BLaER1 (cell line): ENCODE data around the gene TAS2R1.
A peak's percentile ranks its signal among the peaks of the same experiment; 100 is the strongest.
"Not testable (repeated sequence)": the region's sequence is repeated elsewhere in the genome, so short reads cannot be mapped to it uniquely, and the experiment has no call there.

Experiments
- H3K27ac ChIP-seq: shearing (Covaris generic); formaldehyde crosslinking; 2 replicates; pipeline ENCODE4 v1.8.1; 2022
- H3K27me3 ChIP-seq: shearing (Covaris generic); formaldehyde crosslinking; 2 replicates; pipeline ENCODE4 v1.8.1; 2022
- H3K36me3 ChIP-seq: shearing (Covaris generic); formaldehyde crosslinking; 2 replicates; pipeline ENCODE4 v1.8.1; 2022
- H3K4me1 ChIP-seq: shearing (Covaris generic); formaldehyde crosslinking; 2 replicates; pipeline ENCODE4 v1.8.1; 2022
- H3K4me2 ChIP-seq: shearing (Covaris generic); formaldehyde crosslinking; 2 replicates; pipeline ENCODE4 v1.8.1; 2022
- H3K4me3 ChIP-seq: shearing (Covaris generic); formaldehyde crosslinking; 2 replicates; pipeline ENCODE4 v1.8.1; 2022
- H3K9ac ChIP-seq: shearing (Covaris generic); formaldehyde crosslinking; 2 replicates; pipeline ENCODE4 v1.8.1; 2022
- H3K9me3 ChIP-seq: shearing (Covaris generic); formaldehyde crosslinking; 2 replicates; pipeline ENCODE4 v1.8.1; 2022
- H4K20me1 ChIP-seq: shearing (Covaris generic); formaldehyde crosslinking; 2 replicates; pipeline ENCODE4 v1.8.1; 2022
- Cebpa-rat ChIP-seq: shearing (Covaris generic); IDR thresholded peaks from 2 replicates; pipeline ENCODE4 v1.8.1; 2022

The TAS2R1 gene

GRCh38 chr5:9610969-9611368 lies 19.2 kb downstream of the TAS2R1 start:
- Histone ChIP-seq H3K9ac (no peak overlapping the region), H3K4me2 (no peak overlapping the region), H3K4me1 (no peaks in the 10 kb centered on the region), H3K27me3 (no peaks in the 10 kb centered on the region), H3K4me3 (no peak overlapping the region), H3K9me3 (peaks cover 8% of the 10 kb centered on the region), H3K36me3 (no peaks in the 10 kb centered on the region), H4K20me1 (no peaks in the 10 kb centered on the region), H3K27ac (no peak overlapping the region)
- TF ChIP-seq Cebpa-rat: no peak

GRCh38 chr5:9610364-9610763 lies 19.8 kb downstream of the TAS2R1 start:
- H3K27me3 ChIP-seq: no peaks in the 10 kb centered on the region

GRCh38 chr5:9608093-9608492 lies 22.1 kb downstream of the TAS2R1 start:
- no peaks in the 10 kb centered on the region for H3K36me3 ChIP-seq
- TF ChIP-seq Cebpa-rat: no peak

More at GRCh38 chr5:9610364-9610763, 19.8 kb downstream of the TAS2R1 start:
- peaks cover 8% of the 10 kb centered on the region for H3K9me3 ChIP-seq
- H3K4me3 ChIP-seq: no peak overlapping the region
- H3K36me3 ChIP-seq: no peaks in the 10 kb centered on the region
- no peak for TF ChIP-seq Cebpa-rat
- H3K4me2 ChIP-seq: no peak overlapping the region
- H4K20me1 ChIP-seq: no peaks in the 10 kb centered on the region
- H3K9ac ChIP-seq: no peak overlapping the region
- H3K27ac ChIP-seq: no peak overlapping the region
- H3K4me1 ChIP-seq: no peaks in the 10 kb centered on the region

GRCh38 chr5:9605041-9605838 lies 24.9 kb downstream of the TAS2R1 start:
- Histone ChIP-seq H3K36me3 (no peaks in the 10 kb centered on the region), H3K27me3 (no peaks in the 10 kb centered on the region)

More at GRCh38 chr5:9608093-9608492, 22.1 kb downstream of the TAS2R1 start:
- peaks cover 8% of the 10 kb centered on the region for H3K9me3 ChIP-seq
- no peaks in the 10 kb centered on the region for H4K20me1 ChIP-seq
- H3K27me3 ChIP-seq: no peaks in the 10 kb centered on the region
- no peak overlapping the region for H3K27ac ChIP-seq
- H3K4me1 ChIP-seq: no peaks in the 10 kb centered on the region
- no peak overlapping the region for H3K9ac ChIP-seq
- H3K4me2 ChIP-seq: no peak overlapping the region
- no peak overlapping the region for H3K4me3 ChIP-seq

GRCh38 chr5:9604416-9604815 lies 25.7 kb downstream of the TAS2R1 start:
- H4K20me1 ChIP-seq: no peaks in the 10 kb centered on the region
- H3K4me2 ChIP-seq: no peak overlapping the region
- no peaks in the 10 kb centered on the region for H3K4me1 ChIP-seq
- no peaks in the 10 kb centered on the region for H3K9me3 ChIP-seq
- no peak for TF ChIP-seq Cebpa-rat
- no peak overlapping the region for H3K4me3 ChIP-seq
- no peaks in the 10 kb centered on the region for H3K36me3 ChIP-seq
- no peak overlapping the region for H3K27ac ChIP-seq
- no peak overlapping the region for H3K9ac ChIP-seq
- H3K27me3 ChIP-seq: no peaks in the 10 kb centered on the region

More at GRCh38 chr5:9605041-9605838, 24.9 kb downstream of the TAS2R1 start:
- no peak overlapping the region for H3K4me3 ChIP-seq
- H3K27ac ChIP-seq: no peak overlapping the region
- no peaks in the 10 kb centered on the region for H4K20me1 ChIP-seq
- TF ChIP-seq Cebpa-rat: no peak
- no peaks in the 10 kb centered on the region for H3K9me3 ChIP-seq
- no peak overlapping the region for H3K9ac ChIP-seq
- H3K4me2 ChIP-seq: no peak overlapping the region
- no peaks in the 10 kb centered on the region for H3K4me1 ChIP-seq

GRCh38 chr5:9601055-9601739 lies 29.0 kb downstream of the TAS2R1 start:
- no peaks in the 10 kb centered on the region for H3K27me3 ChIP-seq
- no peaks in the 10 kb centered on the region for H3K36me3 ChIP-seq
- no peak overlapping the region for H3K27ac ChIP-seq
- H3K9me3 ChIP-seq: no peaks in the 10 kb centered on the region
- no peak overlapping the region for H3K4me2 ChIP-seq
- H3K4me3 ChIP-seq: no peak overlapping the region
- no peak overlapping the region for H3K9ac ChIP-seq
- H3K4me1 ChIP-seq: peaks cover 9% of the 10 kb centered on the region
- no peaks in the 10 kb centered on the region for H4K20me1 ChIP-seq
- TF ChIP-seq Cebpa-rat: no peak

- no peaks in the 10 kb centered on the region for H3K27me3 ChIP-seq
- TF ChIP-seq Cebpa-rat: no peak
- H3K27ac ChIP-seq: no peak overlapping the region
- no peaks in the 10 kb centered on the region for H3K36me3 ChIP-seq
- H3K4me3 ChIP-seq: no peak overlapping the region
- H3K9me3 ChIP-seq: no peaks in the 10 kb centered on the region
- no peak overlapping the region for H3K9ac ChIP-seq
- no peak overlapping the region for H3K4me2 ChIP-seq
- peaks cover 12% of the 10 kb centered on the region for H3K4me1 ChIP-seq
- H4K20me1 ChIP-seq: no peaks in the 10 kb centered on the region
Measured at GRCh38 chr5:9599391-9599790, 30.8 kb downstream of the TAS2R1 start.

GRCh38 chr5:9598329-9598728 lies 31.8 kb downstream of the TAS2R1 start:
- not testable (repeated sequence) for H3K27ac ChIP-seq

GRCh38 chr5:9597322-9597721 lies 32.8 kb downstream of the TAS2R1 start:
- peaks cover 12% of the 10 kb centered on the region for H3K4me1 ChIP-seq
- not testable (repeated sequence) for H4K20me1 ChIP-seq, H3K9me3 ChIP-seq, H3K9ac ChIP-seq, H3K4me3 ChIP-seq, H3K27me3 ChIP-seq, H3K27ac ChIP-seq, H3K36me3 ChIP-seq, H3K4me2 ChIP-seq

More at GRCh38 chr5:9598329-9598728, 31.8 kb downstream of the TAS2R1 start:
- H3K36me3 ChIP-seq, H3K9me3 ChIP-seq, H4K20me1 ChIP-seq, H3K27me3 ChIP-seq, H3K4me3 ChIP-seq, H3K4me2 ChIP-seq, H3K9ac ChIP-seq: not testable (repeated sequence)
- H3K4me1 ChIP-seq: peaks cover 12% of the 10 kb centered on the region

- H3K36me3 ChIP-seq: no peaks in the 10 kb centered on the region
- no peak overlapping the region for H3K27ac ChIP-seq
- H3K4me3 ChIP-seq: no peak overlapping the region
- peaks cover 12% of the 10 kb centered on the region for H3K4me1 ChIP-seq
- H3K9me3 ChIP-seq: no peaks in the 10 kb centered on the region
- no peak for TF ChIP-seq Cebpa-rat
- peak overlapping the region; percentile 34 for H3K4me2 ChIP-seq
- no peaks in the 10 kb centered on the region for H3K27me3 ChIP-seq
- no peaks in the 10 kb centered on the region for H4K20me1 ChIP-seq
- H3K9ac ChIP-seq: no peak overlapping the region
Measured at GRCh38 chr5:9596824-9597223, 33.3 kb downstream of the TAS2R1 start.
